ENCODE results near the gene ANO8.

GRCh38 chr19:17326595-17326966 lies 8.1 kb downstream of the ANO8 start:
- no peak for TF ChIP-seq POLR2AphosphoS5 (IDR thresholded peaks at IDR 0.05; ENCODE audit: low read depth, low read length)
- TF ChIP-seq POLR2A (IDR thresholded peaks at IDR 0.05; ENCODE audit: low read depth, low read length) = no peak
